Keratinocyte (primary cell): ENCODE measurements around the gene KBTBD4.

Source experiments
- EZH2 ChIP-seq: IDR thresholded peaks from one replicate; pipeline ENCODE4 v1.6.1; 2012; ENCODE audit warnings: inconsistent platforms, mild to moderate bottlenecking, low read length, moderate library complexity
- TF ChIP-seq, protein P1 (sequence below), 3 experiments: IDR thresholded peaks in 1 of 3; conservative IDR thresholded peaks in 1 of 3; optimal IDR thresholded peaks in 1 of 3; 2 replicates in 2 of 3; 3 replicates in 1 of 3; pipeline versions ENCODE3 to v1.5.1; 2011; ENCODE audit warnings: low read length in 3 of 3, mild to moderate bottlenecking in 3 of 3, moderate library complexity in 2 of 3, control low read depth in 1 of 3, inconsistent platforms in 1 of 3; ENCODE audit not compliant: insufficient read depth in 2 of 3; ENCODE audit errors: extremely low read depth in 1 of 3

- TF ChIP-seq, protein P1, sequence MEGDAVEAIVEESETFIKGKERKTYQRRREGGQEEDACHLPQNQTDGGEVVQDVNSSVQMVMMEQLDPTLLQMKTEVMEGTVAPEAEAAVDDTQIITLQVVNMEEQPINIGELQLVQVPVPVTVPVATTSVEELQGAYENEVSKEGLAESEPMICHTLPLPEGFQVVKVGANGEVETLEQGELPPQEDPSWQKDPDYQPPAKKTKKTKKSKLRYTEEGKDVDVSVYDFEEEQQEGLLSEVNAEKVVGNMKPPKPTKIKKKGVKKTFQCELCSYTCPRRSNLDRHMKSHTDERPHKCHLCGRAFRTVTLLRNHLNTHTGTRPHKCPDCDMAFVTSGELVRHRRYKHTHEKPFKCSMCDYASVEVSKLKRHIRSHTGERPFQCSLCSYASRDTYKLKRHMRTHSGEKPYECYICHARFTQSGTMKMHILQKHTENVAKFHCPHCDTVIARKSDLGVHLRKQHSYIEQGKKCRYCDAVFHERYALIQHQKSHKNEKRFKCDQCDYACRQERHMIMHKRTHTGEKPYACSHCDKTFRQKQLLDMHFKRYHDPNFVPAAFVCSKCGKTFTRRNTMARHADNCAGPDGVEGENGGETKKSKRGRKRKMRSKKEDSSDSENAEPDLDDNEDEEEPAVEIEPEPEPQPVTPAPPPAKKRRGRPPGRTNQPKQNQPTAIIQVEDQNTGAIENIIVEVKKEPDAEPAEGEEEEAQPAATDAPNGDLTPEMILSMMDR (optimal IDR thresholded peaks at IDR 0.05 in 1 of 3, IDR thresholded peaks at IDR 0.05 in 1 of 3, conservative IDR thresholded peaks at IDR 0.05 in 1 of 3; ENCODE audit: extremely low read depth in 1 of 3, insufficient read depth in 2 of 3, low read length in 3 of 3), result no peak
- no peak for TF ChIP-seq EZH2
Measured at GRCh38 chr11:47606731-47607130, 28.0 kb upstream of the KBTBD4 start.
